GM18526 (cell line): ENCODE measurements around the gene TMEM87B.

Experiments used
- POLR2A ChIP-seq: IDR thresholded peaks from 3 replicates; pipeline ENCODE4 v1.6.1; 2011; ENCODE audit not compliant: insufficient read length; ENCODE audit errors: extremely low read depth

Gene TMEM87B

DNA sequence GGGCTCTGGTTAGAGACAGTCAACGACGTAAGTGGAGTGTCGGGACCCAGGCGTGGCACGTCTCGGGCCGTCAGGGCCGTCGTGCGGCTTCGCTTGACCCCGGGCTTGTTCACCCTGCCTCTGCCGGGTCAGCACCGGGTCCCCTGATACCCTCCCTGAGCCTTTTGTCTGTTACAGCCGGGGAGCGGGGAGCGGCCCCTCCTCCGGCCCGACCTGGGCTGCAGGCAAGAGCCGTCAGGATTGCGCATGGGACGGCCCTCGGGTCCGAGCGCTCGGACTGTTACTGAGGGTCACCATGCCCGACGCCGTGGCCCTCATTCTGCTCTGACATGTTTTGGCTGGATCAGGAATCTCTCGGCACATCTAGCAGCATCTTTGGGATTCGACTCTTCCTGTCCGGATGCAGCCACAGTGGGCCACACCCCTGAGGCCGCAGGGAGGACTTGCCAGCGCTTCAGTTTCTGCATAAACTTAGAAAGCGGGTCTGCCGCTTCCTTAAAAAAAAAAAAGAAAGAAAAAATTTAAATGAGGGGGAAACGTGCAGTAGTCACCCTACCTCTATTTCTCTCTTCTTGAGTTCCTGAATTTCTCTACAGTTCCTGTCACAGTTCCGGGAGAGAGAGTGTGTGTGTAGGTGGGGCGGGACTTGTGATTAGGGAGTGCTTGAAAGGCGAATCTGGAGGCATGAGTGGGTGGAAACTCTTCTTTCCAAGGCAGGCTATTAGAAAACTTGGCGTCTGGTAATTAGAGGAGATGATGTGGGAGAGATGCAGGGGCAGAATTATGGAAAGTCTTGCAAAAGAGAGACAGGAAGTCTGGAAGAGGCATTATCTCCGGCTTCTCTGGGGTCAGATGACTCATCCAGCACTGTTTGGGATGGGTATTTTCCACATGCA is 909 bp downstream of the TMEM87B start:
- TF ChIP-seq POLR2A: no peak

- no peak for TF ChIP-seq POLR2A
These were observed 1.5 kb downstream of the TMEM87B start for GRCh38 chr2:112056626-112056987.

- TF ChIP-seq POLR2A: no peak
These were observed 4.6 kb downstream of the TMEM87B start for GRCh38 chr2:112059671-112060070.

GRCh38 chr2:112061299-112061698 is 6.2 kb downstream of the TMEM87B start:
- no peak for TF ChIP-seq POLR2A

DNA sequence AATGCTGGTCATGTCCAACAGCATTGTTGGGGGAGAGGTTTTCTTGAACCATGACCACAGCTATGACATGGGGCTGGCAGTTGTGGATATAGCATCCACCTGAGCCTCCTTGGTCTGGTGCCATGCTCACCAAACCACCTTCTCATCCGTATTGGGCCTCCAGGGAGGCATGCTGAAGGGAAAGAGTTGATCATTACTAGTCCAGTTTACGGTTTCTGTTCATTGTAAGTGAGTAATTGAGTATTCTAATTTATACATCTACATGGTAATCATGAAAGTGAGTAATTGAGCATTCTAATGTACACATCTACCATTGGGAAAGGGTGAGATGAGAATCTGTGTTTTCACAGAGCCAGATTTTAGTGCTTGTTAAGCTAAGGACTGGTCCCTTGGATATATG is 6.8 kb downstream of the TMEM87B start:
- TF ChIP-seq POLR2A: no peak

DNA sequence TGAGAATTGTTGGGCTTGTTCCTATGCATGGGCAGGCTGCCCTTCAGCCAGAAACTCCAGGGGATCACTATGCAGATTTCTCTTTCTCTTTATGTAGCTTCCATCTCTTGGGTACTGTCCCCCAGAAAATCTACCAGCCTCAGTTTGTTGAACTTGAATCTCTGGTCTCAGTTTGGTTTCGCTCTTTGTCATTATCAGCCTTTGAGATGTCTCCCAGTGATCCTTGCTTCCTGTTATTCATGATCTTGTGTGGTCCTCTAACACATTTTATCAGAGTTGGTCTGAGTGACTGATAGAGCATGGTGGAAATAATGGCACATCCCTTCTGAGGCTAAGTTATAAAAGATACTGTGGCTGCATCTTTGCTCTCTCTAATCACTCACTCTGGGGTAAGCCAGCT is 7.8 kb downstream of the TMEM87B start:
- no peak for TF ChIP-seq POLR2A

DNA sequence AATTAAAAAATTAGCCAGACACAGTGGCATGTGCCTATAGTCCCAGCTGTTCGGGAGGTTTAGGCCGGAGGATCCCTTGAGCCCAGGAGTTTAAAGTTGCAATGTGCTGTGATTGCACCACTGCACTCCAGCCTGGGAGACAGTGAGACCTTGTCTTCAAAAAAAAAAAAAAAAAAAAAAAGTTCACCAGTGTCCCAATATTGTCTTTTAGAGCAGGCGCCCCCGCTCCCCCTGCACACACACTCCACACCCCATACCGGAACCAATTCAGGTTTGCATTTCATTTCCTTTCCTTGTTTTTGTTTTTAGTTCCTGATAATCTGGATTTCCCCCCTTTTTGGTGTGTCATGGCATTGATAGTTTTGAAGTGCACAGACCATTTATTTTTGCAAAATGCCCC is 10.4 kb downstream of the TMEM87B start:
- no peak for TF ChIP-seq POLR2A

GRCh38 chr2:112065966-112066365 is 10.9 kb downstream of the TMEM87B start:
- no peak for TF ChIP-seq POLR2A

DNA sequence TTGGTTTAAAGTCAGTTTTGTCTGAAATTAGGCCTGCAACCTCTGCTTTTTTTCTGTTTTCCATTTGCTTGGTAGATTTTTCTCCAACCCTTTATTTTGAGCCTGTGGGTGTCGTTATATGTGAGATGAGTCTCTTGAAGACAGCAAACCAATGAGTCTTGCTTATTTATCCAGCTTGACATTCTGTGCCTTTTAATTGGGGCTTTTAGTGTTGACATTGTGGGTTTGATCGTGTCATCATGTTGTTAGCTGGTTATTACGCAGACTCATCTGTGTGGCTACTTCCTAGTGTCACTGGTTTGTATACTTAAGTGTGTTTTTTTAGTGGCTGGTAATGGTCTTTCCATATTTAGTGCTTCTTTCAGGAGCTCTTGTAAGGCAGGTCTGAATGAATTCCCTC is 18.8 kb downstream of the TMEM87B start:
- TF ChIP-seq POLR2A: no peak

- TF ChIP-seq POLR2A: no peak
These were observed 19.4 kb downstream of the TMEM87B start for GRCh38 chr2:112074506-112074905.

DNA sequence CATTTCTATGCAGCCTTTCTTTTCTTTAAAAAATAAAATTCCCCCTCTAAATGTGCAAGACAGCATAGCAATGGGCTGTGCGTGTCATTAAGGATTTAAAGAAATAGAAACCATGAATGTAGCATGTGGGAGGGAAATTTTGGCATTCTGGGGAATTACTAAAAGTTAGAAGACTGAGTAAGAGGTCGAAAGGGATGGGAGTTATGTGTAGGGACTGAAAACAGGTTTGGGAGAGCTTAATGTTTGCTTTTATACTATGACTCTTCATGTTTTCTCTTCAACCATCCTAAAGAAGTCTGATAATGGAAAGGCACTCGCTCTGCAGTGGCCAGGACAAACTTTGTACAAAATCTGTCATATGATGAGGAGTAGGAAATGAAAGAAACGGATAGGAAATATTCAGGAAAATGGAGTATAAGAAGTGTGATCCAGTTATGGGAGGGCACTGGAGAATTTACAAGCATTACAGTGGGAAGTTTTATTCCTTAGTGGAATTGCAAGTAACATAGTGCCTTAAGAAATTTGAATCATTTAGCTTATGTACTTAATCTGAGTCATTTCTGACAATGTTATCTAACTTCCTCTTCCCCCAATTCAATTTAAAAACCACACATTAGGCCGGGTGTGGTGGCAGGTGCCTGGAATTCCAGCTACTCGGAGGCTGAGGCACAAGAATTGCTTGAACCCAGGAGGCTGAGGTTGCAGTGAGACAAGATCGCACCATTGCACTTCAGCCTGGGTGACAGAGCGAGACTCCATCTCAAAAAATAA is 20.6 kb downstream of the TMEM87B start:
- TF ChIP-seq POLR2A: no peak

- TF ChIP-seq POLR2A: no peak
These were observed 22.7 kb downstream of the TMEM87B start for GRCh38 chr2:112077814-112078213.

DNA sequence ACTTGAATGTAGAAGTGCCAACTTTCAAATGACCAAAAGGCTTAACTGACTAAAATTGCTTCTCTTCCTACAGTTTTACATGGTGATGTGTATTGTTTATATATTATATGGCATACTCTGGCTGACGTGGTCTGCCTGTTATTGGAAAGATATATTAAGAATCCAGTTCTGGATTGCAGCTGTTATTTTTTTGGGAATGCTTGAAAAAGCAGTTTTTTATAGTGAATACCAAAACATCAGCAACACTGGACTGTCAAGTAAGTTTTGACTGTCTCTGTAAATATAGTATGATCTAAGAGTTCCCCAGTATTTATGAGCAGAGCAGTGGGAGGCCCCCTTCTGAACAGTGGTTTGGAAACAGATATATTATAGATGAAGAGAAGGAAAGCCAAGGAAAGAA is 26.2 kb downstream of the TMEM87B start:
- TF ChIP-seq POLR2A: no peak

GRCh38 chr2:112084689-112085374 is 29.8 kb downstream of the TMEM87B start:
- no peak for TF ChIP-seq POLR2A

- TF ChIP-seq POLR2A: no peak
These were observed 30.3 kb downstream of the TMEM87B start for GRCh38 chr2:112085375-112085730.
